HepG2 (cell line): ENCODE data around the gene BCL2L2. TPM values are rescaled to one million over a fixed set of nuclear protein-coding genes. Genes with fewer than 3 reads are reported as not detected.
A peak's percentile ranks its signal among the peaks of the same experiment; 100 is the strongest.

ENCODE experiments used
- FOXC1 ChIP-seq: sonication (generic); formaldehyde crosslinking; IDR thresholded peaks from 2 replicates; pipeline ENCODE4 v1.8.0; 2022; ENCODE audit warnings: mild to moderate bottlenecking, missing genetic modification reagents, borderline replicate concordance
- HOXA9 ChIP-seq: sonication (generic); formaldehyde crosslinking; IDR thresholded peaks from 2 replicates; pipeline ENCODE4 v1.8.1; 2022; ENCODE audit warnings: missing genetic modification reagents, mild to moderate bottlenecking, moderate library complexity, borderline replicate concordance
- NFKBIZ ChIP-seq: IDR thresholded peaks from 2 replicates; pipeline ENCODE4 v1.6.1; 2018; ENCODE audit warnings: missing genetic modification reagents, missing compliant biosample characterization
- PITX1 ChIP-seq: sonication (generic); formaldehyde crosslinking; IDR thresholded peaks from 2 replicates; pipeline ENCODE4 v1.5.1; 2020; ENCODE audit warnings: mild to moderate bottlenecking, missing genetic modification reagents
- STAT5B ChIP-seq: sonication (generic); formaldehyde crosslinking; IDR thresholded peaks from 2 replicates; pipeline ENCODE4 v1.4.0; 2020; ENCODE audit warnings: missing genetic modification reagents
- SYNCRIP ChIP-seq: fragments of 200-400 bp; formaldehyde crosslinking; IDR thresholded peaks from 2 replicates; pipeline ENCODE4 v1.6.1; 2018; ENCODE audit warnings: mild to moderate bottlenecking, low read depth, low read length; ENCODE audit not compliant: insufficient read depth
- TARDBP ChIP-seq: sonication (generic); formaldehyde crosslinking; IDR thresholded peaks from 2 replicates; pipeline ENCODE4 v1.8.0; 2022; ENCODE audit warnings: mild to moderate bottlenecking, missing genetic modification reagents
- ZFP36L2 ChIP-seq: sonication (generic); formaldehyde crosslinking; IDR thresholded peaks from 2 replicates; pipeline ENCODE4 v1.4.0; 2020; ENCODE audit warnings: missing genetic modification reagents
- ZNF768 ChIP-seq: sonication (generic); formaldehyde crosslinking; IDR thresholded peaks from 2 replicates; pipeline ENCODE4 v1.4.0; 2020; ENCODE audit warnings: missing genetic modification reagents
- polyA plus RNA-seq, 8 experiments: library from polyadenylated mRNA; depleted of rRNA in 3 of 8; stranded (reverse) in 7 of 8; unstranded in 1 of 8; fragments of >200 nt; fragmentation: Illumina TruSeq in 4 of 8; extraction: Trizol in 4 of 8; gene quantifications; 2 replicates each; pipeline versions ENCODE4 v1.2.1 to v1.2.3, GENCODE V29; 2011 to 2016; ENCODE audit warnings: low read depth in 4 of 8, missing spikeins in 1 of 8, mixed read lengths in 1 of 8; ENCODE audit not compliant: insufficient read depth in 1 of 8
- total RNA-seq, 5 experiments: library from RNA; depleted of rRNA; stranded (reverse); fragments of >200 nt; fragmentation: Illumina TruSeq; extraction: Trizol; gene quantifications; 2 replicates each; pipeline ENCODE4 v1.2.3, GENCODE V29; 2016; ENCODE audit warnings: low read depth in 1 of 5
- TF ChIP-seq, protein P1 (sequence below): sonication (generic); formaldehyde crosslinking; IDR thresholded peaks from 2 replicates; pipeline ENCODE4 v1.5.0; 2020; ENCODE audit warnings: mild to moderate bottlenecking, missing genetic modification reagents, moderate library complexity
- TF ChIP-seq, protein P2 (sequence below): sonication (generic); formaldehyde crosslinking; conservative IDR thresholded peaks from 2 replicates; pipeline ENCODE4 v1.4.0; 2020; ENCODE audit warnings: missing genetic modification reagents
- TF ChIP-seq, protein P3 (sequence below): sonication (generic); formaldehyde crosslinking; IDR thresholded peaks from 2 replicates; pipeline ENCODE4 v1.4.0; 2020; ENCODE audit warnings: mild to moderate bottlenecking, missing genetic modification reagents
- TF ChIP-seq, protein P4 (sequence below): sonication (generic); formaldehyde crosslinking; IDR thresholded peaks from 2 replicates; pipeline ENCODE4 v1.8.0; 2022; ENCODE audit warnings: low read depth, missing genetic modification reagents
- TF ChIP-seq, protein P5 (sequence below): sonication (generic); formaldehyde crosslinking; IDR thresholded peaks from 2 replicates; pipeline ENCODE4 v1.5.0; 2020; ENCODE audit warnings: mild to moderate bottlenecking, missing genetic modification reagents, borderline replicate concordance

BCL2L2 gene
- total and polyA plus RNA-seq, 2 of the 13 experiments (the other 11 are each of a cell fraction or from before 2014, with no cell fraction given): 28.1 to 49.8 TPM

DNA sequence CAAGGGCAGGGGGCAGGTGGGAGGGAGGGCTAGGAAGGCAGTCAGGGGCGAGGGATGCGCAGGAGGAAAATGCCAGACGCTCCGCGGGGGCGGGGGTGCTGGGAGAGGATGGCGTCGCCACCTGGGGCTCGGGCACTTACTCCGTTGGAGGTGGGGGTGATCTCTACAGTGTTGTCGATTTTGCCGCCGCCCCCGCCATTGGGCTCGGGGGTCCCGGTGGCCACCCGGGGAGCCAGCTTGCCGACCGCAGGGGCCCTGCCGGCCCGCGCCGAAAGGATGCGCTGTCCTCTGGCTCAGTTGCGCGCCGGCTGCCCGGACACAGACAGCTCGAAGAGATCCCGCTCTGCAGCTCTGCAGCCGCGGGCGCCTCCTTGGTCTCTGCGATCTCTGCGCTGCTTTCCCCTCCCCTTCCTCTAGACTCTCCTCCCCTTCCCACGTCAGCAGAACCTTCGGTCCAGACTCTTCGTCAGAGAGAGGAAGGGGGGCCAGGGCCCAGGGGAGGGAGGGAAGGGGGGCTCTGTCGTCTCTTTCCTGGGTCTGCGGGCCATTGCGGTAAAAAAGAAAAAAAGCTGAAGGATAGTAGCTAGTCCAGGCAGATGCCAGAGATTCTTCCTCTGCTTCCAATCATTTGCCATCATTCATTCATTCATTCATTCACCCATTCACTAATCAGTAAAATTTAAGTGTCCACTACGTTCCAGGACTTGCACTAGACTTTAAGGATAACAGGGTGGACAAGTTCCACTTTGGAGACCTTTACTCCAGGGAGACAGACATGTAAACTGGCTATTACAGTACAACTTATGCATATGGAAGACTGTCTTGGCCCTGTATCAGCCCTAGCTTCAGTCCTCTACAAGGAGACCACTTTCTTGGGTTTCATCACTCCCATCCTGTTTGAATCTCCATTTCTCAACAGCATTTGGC is 46.1 kb downstream of the BCL2L2 start, which contains the start of gene SLC22A17 (continued):
- TF ChIP-seq NFKBIZ (CRISPR knock-in tag): 0 out of 2 replicates have a peak, but pooled peaks have one; percentile 40
- peak; percentile 21; the same call in 1 of the 2 replicates for TF ChIP-seq FOXC1 (CRISPR knock-in tag)
- TF ChIP-seq STAT5B (CRISPR knock-in tag): no peak
- TF ChIP-seq PITX1 (CRISPR knock-in tag): 0 out of 2 replicates have a peak, but pooled peaks have one; percentile 19
- TF ChIP-seq ZFP36L2: no peak
- TF ChIP-seq HOXA9 (CRISPR knock-in tag): 0 out of 2 replicates have a peak, but pooled peaks have one; percentile 50
- TF ChIP-seq ZNF768: peak; percentile 28; the same call in 1 of the 2 replicates
- no peak for TF ChIP-seq SYNCRIP
- TF ChIP-seq, protein P1, sequence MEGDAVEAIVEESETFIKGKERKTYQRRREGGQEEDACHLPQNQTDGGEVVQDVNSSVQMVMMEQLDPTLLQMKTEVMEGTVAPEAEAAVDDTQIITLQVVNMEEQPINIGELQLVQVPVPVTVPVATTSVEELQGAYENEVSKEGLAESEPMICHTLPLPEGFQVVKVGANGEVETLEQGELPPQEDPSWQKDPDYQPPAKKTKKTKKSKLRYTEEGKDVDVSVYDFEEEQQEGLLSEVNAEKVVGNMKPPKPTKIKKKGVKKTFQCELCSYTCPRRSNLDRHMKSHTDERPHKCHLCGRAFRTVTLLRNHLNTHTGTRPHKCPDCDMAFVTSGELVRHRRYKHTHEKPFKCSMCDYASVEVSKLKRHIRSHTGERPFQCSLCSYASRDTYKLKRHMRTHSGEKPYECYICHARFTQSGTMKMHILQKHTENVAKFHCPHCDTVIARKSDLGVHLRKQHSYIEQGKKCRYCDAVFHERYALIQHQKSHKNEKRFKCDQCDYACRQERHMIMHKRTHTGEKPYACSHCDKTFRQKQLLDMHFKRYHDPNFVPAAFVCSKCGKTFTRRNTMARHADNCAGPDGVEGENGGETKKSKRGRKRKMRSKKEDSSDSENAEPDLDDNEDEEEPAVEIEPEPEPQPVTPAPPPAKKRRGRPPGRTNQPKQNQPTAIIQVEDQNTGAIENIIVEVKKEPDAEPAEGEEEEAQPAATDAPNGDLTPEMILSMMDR (CRISPR knock-in tag): peak; percentile 6
- TF ChIP-seq, protein P2, sequence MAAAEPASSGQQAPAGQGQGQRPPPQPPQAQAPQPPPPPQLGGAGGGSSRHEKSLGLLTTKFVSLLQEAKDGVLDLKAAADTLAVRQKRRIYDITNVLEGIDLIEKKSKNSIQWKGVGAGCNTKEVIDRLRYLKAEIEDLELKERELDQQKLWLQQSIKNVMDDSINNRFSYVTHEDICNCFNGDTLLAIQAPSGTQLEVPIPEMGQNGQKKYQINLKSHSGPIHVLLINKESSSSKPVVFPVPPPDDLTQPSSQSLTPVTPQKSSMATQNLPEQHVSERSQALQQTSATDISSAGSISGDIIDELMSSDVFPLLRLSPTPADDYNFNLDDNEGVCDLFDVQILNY: peak; percentile 43; the same call in 1 of the 2 replicates
- TF ChIP-seq, protein P3, sequence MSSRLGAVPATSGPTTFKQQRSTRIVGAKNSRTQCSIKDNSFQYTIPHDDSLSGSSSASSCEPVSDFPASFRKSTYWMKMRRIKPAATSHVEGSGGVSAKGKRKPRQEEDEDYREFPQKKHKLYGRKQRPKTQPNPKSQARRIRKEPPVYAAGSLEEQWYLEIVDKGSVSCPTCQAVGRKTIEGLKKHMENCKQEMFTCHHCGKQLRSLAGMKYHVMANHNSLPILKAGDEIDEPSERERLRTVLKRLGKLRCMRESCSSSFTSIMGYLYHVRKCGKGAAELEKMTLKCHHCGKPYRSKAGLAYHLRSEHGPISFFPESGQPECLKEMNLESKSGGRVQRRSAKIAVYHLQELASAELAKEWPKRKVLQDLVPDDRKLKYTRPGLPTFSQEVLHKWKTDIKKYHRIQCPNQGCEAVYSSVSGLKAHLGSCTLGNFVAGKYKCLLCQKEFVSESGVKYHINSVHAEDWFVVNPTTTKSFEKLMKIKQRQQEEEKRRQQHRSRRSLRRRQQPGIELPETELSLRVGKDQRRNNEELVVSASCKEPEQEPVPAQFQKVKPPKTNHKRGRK: peak; percentile 43; the same call in 1 of the 2 replicates
- TF ChIP-seq, protein P4, sequence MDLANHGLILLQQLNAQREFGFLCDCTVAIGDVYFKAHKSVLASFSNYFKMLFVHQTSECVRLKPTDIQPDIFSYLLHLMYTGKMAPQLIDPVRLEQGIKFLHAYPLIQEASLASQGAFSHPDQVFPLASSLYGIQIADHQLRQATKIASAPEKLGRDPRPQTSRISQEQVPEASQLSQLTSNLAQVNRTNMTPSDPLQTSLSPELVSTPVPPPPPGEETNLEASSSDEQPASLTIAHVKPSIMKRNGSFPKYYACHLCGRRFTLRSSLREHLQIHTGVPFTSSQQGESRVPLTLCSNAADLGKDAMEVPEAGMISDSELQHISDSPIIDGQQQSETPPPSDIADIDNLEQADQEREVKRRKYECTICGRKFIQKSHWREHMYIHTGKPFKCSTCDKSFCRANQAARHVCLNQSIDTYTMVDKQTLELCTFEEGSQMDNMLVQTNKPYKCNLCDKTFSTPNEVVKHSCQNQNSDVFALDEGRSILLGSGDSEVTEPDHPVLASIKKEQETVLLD (CRISPR knock-in tag): peak; percentile 64
- TF ChIP-seq, protein P5, sequence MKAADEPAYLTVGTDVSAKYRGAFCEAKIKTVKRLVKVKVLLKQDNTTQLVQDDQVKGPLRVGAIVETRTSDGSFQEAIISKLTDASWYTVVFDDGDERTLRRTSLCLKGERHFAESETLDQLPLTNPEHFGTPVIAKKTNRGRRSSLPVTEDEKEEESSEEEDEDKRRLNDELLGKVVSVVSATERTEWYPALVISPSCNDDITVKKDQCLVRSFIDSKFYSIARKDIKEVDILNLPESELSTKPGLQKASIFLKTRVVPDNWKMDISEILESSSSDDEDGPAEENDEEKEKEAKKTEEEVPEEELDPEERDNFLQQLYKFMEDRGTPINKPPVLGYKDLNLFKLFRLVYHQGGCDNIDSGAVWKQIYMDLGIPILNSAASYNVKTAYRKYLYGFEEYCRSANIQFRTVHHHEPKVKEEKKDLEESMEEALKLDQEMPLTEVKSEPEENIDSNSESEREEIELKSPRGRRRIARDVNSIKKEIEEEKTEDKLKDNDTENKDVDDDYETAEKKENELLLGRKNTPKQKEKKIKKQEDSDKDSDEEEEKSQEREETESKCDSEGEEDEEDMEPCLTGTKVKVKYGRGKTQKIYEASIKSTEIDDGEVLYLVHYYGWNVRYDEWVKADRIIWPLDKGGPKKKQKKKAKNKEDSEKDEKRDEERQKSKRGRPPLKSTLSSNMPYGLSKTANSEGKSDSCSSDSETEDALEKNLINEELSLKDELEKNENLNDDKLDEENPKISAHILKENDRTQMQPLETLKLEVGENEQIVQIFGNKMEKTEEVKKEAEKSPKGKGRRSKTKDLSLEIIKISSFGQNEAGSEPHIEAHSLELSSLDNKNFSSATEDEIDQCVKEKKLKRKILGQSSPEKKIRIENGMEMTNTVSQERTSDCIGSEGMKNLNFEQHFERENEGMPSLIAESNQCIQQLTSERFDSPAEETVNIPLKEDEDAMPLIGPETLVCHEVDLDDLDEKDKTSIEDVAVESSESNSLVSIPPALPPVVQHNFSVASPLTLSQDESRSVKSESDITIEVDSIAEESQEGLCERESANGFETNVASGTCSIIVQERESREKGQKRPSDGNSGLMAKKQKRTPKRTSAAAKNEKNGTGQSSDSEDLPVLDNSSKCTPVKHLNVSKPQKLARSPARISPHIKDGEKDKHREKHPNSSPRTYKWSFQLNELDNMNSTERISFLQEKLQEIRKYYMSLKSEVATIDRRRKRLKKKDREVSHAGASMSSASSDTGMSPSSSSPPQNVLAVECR (CRISPR knock-in tag): 0 out of 2 replicates have a peak, but pooled peaks have one; percentile 39
- peak; percentile 28; the same call in 1 of the 2 replicates for TF ChIP-seq TARDBP
